GM12872 (cell line): ENCODE data around the gene SENP5.

ENCODE experiments used
- CTCF ChIP-seq: IDR thresholded peaks from 3 replicates; pipeline ENCODE4 v1.5.1; 2011; ENCODE audit warnings: low read depth, mild to moderate bottlenecking, low read length, moderate library complexity; ENCODE audit not compliant: insufficient read depth

Gene SENP5

GRCh38 chr3:196954832-196955231 is 87.1 kb downstream of the SENP5 start:
- no peak for TF ChIP-seq CTCF

DNA sequence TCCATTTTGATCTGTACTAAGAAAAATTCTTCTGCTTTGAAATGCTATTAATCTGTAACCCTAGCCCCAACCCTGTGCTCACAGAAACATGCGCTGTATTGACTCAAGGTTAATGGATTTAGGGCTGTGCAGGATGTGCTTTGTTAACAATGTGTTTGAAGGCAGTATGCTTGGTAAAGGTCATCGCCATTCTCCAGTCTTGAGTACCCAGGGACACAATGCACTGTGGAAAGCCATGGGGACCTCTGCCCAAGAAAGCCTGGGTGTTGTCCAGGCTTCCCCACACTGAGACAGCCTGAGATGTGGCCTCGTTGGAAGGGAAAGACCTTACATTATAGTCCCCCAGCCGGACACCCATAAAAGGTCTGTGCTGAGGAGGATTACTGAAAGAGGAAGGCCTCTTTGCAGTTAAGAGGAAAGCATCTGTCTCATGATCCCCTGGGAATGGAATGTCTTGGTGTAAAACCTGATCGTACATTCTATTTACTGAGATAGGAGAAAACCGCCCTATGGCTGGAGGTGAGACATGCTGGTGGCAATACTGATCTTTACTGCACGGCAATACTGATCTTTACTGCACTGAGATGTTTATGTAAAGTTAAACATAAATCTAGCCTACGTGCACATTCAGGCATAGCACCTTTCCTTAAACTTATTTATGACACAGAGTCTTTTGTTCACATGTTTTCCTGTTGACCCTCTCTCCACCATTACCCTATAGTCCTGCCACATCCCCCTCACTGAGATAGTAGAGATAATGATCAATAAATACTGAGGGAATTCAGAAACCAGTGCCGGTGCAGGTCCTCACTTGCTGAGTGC is 94.6 kb downstream of the SENP5 start:
- no peak for TF ChIP-seq CTCF

GRCh38 chr3:196962930-196963630 is 95.4 kb downstream of the SENP5 start:
- TF ChIP-seq CTCF = no peak

DNA sequence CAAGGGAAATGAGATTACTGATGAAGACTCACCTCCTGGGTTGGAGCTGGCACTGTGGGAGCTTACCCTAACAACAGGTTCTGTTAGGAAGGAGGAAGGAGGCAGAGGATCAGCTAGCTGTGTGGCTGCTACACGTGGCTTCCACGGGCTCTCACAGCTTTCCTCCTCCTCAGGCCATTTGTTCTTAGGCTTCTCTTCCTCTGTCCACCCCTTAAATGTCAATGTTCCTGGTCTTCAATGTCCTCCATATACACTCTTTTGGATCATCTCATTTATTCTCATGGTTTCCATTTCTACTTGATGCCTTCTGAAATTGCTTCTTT is 95.9 kb downstream of the SENP5 start:
- TF ChIP-seq CTCF = no peak

DNA sequence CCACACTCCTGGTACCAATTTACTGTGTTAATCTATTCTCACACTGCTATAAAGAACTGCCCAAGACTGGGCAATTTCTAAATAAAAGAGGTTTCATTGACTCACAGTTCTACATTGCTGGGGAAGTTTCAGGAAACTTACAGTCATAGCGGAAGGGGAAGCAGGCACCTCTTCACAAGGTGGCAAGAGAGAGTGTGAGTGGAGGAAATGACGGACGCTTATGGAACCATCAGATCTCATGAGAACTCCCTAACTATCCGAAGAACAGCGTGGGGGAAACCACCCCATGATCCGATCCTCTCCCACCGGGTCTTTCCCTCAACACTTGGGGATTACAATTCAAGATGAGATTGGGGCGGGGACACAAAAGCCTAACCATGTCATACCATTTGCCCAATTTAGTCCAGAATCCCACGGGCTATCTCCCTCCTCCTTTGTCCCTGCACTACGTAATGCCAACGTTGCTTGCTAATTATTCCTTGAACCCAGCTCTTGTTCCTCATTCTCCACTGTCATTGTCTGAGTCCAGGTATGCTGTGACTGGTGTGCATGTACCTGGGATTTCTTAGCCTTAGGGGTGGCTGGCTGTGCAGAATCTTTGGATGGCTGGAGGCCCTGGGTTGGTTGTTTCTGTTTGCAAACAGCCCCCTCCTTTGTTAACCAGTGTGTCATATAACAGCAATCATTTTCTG is 97.5 kb downstream of the SENP5 start:
- no peak for TF ChIP-seq CTCF

DNA sequence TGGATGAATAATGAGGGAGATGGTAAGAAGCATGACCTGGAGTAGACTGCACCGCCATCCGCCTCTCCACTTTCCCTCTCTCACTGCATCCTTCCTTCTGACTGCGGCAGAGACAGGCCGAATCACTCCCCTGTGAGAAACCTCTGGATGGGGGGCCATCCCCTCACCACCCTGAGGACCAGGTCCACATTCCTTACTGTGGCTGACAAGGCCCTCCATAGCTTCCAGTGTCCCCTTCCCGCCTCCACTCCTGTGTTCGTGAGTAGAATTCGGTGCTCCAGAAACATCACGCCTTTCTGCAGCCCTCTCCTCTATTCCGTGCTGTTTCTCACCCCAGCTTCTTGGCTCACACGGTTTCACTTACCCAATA is 98.1 kb downstream of the SENP5 start:
- TF ChIP-seq CTCF = no peak

GRCh38 chr3:196966526-196967401 is 99.0 kb downstream of the SENP5 start:
- no peak for TF ChIP-seq CTCF
